Nephron progenitor cell (in vitro differentiated cells): ENCODE results near the gene MYCN.
"Not testable (repeated sequence)": the region's sequence is repeated elsewhere in the genome, so short reads cannot be mapped to it uniquely, and the experiment has no call there.

ENCODE experiments used
- DNase-seq: peaks from one replicate; pipeline ENCODE4 v3.0.0; 2021
- H3K27ac Mint-ChIP-seq: 2 replicates; pipeline ENCODE4 v1.8.0; 2021; ENCODE audit warnings: mild to moderate bottlenecking, moderate library complexity, mixed read lengths
- H3K27me3 Mint-ChIP-seq: 2 replicates; pipeline ENCODE4 v1.8.0; 2021; ENCODE audit warnings: mild to moderate bottlenecking, low read depth, mixed read lengths; ENCODE audit not compliant: poor library complexity
- H3K36me3 Mint-ChIP-seq: 2 replicates; pipeline ENCODE4 v1.8.0; 2021; ENCODE audit warnings: low read depth, mixed read lengths
- H3K4me1 Mint-ChIP-seq: 2 replicates; pipeline ENCODE4 v1.8.0; 2021; ENCODE audit warnings: mixed read lengths
- H3K4me3 Mint-ChIP-seq: 2 replicates; pipeline ENCODE4 v1.8.0; 2021; ENCODE audit warnings: mild to moderate bottlenecking, moderate library complexity, mixed read lengths
- H3K9me3 Mint-ChIP-seq: 2 replicates; pipeline ENCODE4 v1.8.0; 2021; ENCODE audit warnings: mild to moderate bottlenecking, moderate library complexity, mixed read lengths
- CTCF ChIP-seq: fragments of 200-600 bp; sonication (generic); IDR thresholded peaks from 2 replicates; pipeline ENCODE4 v1.5.0; 2021; ENCODE audit warnings: antibody characterized with exemption

MYCN gene

GRCh38 chr2:15927551-15928218, 12.7 kb upstream of the MYCN start:
- Mint-ChIP-seq H3K4me1 (peaks cover 12% of the 10 kb centered on the region), H3K27ac (peak overlapping the region; percentile 64)
- no peak for DNase-seq

GRCh38 chr2:15929008-15929407, 11.3 kb upstream of the MYCN start:
- not testable (repeated sequence) for H3K27me3 Mint-ChIP-seq

More at GRCh38 chr2:15927551-15928218, 12.7 kb upstream of the MYCN start:
- H3K4me3 Mint-ChIP-seq, result no peak overlapping the region
- H3K36me3 Mint-ChIP-seq, result no peaks in the 10 kb centered on the region
- H3K9me3 Mint-ChIP-seq, result peaks cover 7% of the 10 kb centered on the region
- peaks cover 7% of the 10 kb centered on the region for H3K27me3 Mint-ChIP-seq
- no peak for TF ChIP-seq CTCF

GRCh38 chr2:15929861-15930260, 10.5 kb upstream of the MYCN start:
- Mint-ChIP-seq H3K9me3 (peaks cover 7% of the 10 kb centered on the region), H3K27me3 (peaks cover 7% of the 10 kb centered on the region), H3K36me3 (no peaks in the 10 kb centered on the region), H3K4me3 (no peak overlapping the region), H3K27ac (no peak overlapping the region), H3K4me1 (peaks cover 17% of the 10 kb centered on the region)
- DNase-seq, result no peak
- TF ChIP-seq CTCF, result no peak

More at GRCh38 chr2:15929008-15929407, 11.3 kb upstream of the MYCN start:
- H3K9me3 Mint-ChIP-seq, DNase-seq, H3K4me3 Mint-ChIP-seq, H3K36me3 Mint-ChIP-seq, H3K27ac Mint-ChIP-seq: not testable (repeated sequence)
- H3K4me1 Mint-ChIP-seq, result peaks cover 17% of the 10 kb centered on the region

- Mint-ChIP-seq H3K27me3 (peaks cover 7% of the 10 kb centered on the region), H3K36me3 (no peaks in the 10 kb centered on the region), H3K4me1 (peaks cover 23% of the 10 kb centered on the region), H3K27ac (no peak overlapping the region), H3K9me3 (peaks cover 7% of the 10 kb centered on the region), H3K4me3 (no peak overlapping the region)
- no peak for TF ChIP-seq CTCF
- no peak for DNase-seq
These were observed 9.6 kb upstream of the MYCN start for GRCh38 chr2:15930589-15931318.

- no peak for TF ChIP-seq CTCF
- no peak for DNase-seq
- Mint-ChIP-seq H3K36me3 (no peaks in the 10 kb centered on the region), H3K4me3 (no peak overlapping the region), H3K27ac (no peak overlapping the region), H3K4me1 (peaks cover 28% of the 10 kb centered on the region), H3K27me3 (peaks cover 7% of the 10 kb centered on the region), H3K9me3 (peaks cover 7% of the 10 kb centered on the region)
These were observed 8.9 kb upstream of the MYCN start for GRCh38 chr2:15931319-15931890.

GRCh38 chr2:15931950-15932349, 8.4 kb upstream of the MYCN start:
- H3K36me3 Mint-ChIP-seq, result no peaks in the 10 kb centered on the region
- H3K4me3 Mint-ChIP-seq, result no peak overlapping the region
- DNase-seq, result no peak

More at GRCh38 chr2:15931950-15932349, 8.4 kb upstream of the MYCN start:
- TF ChIP-seq CTCF, result no peak
- Mint-ChIP-seq H3K9me3 (peaks cover 7% of the 10 kb centered on the region), H3K27me3 (peaks cover 7% of the 10 kb centered on the region), H3K27ac (no peak overlapping the region), H3K4me1 (peaks cover 33% of the 10 kb centered on the region)
